RPMI7951 (cell line): ENCODE measurements around the gene WDR53. TPM values are rescaled to one million over a fixed set of nuclear protein-coding genes. Genes with fewer than 3 reads are reported as not detected.
A peak's percentile ranks its signal among the peaks of the same experiment; 100 is the strongest.
"Not testable (repeated sequence)": the region's sequence is repeated elsewhere in the genome, so short reads cannot be mapped to it uniquely, and the experiment has no call there.

Experiments used
- DNase-seq: peaks from one replicate; pipeline ENCODE4 v3.0.0-alpha.2; 2012; ENCODE audit warnings: low read depth
- total RNA-seq: library from RNA; depleted of rRNA; stranded (reverse); fragments of >200 nt; shearing (Covaris generic); gene quantifications from 2 replicates; pipeline ENCODE4 v1.2.3, GENCODE V29; 2014; rRNA removed

Gene WDR53
- total RNA-seq, 1 experiment from 2014 or later = 8.8 TPM

DNA sequence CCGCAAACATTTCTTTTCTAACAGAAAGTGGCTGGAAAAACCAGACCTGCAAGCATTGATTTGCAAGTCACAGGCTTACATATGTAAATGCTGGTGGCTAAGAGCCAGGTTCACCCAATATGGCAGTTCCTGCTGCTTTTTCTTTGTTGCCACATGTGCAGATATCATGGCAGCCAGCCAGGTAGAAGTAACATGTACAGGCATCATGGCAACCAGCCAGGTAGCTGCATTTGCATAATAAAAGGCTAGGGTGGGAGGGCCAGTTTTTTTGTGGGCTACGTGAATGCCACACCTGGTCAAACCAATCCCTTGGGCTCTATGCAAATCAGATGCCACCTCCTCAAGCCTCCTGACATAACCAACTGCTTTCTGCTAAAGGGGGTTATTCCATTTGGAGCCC lies 50.4 kb downstream of the WDR53 start:
- no peak for DNase-seq

DNA sequence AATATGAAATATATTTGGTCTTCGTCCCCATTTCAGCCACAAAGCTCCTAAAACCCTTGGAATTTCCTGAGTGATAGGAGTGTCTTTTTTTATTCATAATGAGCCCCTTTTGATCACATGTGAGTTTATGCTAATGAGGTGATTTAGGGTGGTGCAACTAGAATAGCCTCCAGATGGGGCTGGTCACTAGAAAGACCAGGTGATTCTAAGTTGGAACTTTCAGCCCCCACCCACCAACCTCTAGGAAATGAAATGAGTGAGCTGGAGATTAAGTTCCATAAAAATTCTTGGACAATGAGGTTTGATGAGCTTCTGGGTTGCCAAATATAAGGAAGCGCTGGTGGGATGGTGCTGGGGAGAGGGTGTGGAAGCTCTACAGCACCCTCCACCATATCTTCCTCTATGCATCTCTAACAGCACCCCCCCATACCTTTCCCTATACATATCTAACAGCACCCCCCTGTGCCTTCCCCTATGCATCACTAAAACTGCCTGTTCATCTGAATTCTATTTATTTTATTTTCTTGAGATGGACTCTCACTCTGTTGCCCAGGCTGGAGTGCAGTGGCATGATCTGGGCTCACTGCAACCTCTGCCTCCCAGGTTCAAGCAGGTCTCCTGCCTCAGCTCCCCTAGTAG lies 51.1 kb downstream of the WDR53 start:
- no peak for DNase-seq

DNA sequence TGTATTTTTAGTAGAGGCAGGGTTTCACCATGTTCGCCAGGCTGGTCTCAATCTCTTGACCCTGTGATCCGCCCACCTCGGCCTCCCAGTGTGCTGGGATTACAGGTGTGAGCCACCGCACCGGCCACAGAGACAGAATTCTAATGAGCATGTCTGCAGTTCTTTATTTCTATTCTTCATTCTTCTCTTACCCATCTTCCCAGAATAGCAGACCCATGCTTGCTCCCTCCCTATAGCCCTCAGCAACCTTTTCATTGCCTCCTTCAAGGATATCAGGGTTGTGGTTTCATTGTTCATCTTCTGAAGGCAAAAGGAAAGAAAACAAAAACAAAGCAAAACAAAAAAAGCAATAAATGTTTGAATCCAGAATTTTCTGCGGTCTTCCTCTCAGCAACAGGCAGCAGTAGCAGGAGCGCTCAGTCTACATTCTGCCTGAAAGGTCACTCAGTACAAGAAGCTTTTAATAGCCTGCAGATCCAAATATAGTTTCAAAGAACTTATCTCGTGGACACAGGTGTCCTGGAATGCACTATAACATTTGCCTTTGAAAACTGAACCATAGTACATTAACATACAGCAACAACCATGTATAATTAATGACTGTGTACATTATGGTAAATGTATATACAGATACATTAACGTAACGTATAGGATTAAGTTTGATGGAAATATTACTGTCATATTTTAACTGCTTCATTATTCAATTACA lies 53.3 kb downstream of the WDR53 start, which contains the start of gene SMCO1:
SMCO1 (minus strand) TSS at position 434 of the 709 bp plus-strand sequence; CDS start at position 297, 137 bp downstream.
- no peak for DNase-seq

DNA sequence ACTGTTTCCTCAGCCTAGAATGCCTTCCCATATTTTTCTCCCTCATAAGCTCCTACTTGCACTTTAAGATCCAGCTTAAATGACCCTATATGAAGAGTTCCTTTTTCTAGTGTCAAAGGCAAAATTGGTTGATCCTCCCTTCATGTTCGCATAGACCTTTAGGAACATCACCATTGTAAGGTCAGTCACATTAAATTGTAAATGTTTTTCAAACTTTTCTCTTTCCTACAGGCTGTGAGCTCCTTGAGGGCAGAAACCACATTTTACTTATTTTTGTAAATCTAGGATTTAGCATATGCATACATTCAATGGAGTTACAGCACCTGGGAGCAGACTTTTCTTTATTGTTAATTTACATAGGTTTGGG lies 54.0 kb downstream of the WDR53 start:
- DNase-seq = no peak

DNA sequence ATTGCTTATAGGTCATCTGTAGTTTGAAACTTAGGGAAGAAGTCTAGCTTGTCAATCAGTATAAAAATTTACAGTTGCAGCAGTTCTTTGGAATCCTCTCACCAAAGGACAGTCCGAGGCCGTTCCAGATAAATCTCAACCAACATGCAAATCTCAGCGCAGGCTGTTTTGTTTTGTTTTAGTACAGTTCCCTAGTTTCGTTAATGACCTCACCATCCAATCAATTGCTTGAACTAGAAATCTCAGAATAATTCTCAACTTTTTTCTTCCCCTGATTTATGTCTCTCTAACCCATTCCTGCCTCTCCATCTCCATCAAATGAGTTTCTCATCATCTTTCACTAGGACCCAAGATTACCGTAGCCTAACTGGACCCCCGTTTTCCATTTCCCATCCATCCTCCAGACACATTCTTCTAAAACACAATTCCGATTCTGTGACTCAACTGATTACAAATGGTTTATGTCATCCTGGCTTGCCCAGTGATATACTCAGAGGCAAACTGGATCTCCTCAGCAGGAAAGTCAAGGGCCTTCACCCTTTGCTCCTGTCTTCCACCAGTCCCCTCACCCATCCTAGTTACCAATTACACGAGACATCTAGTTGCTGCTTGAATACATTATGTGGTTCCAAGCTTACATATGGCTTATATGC lies 54.5 kb downstream of the WDR53 start:
- DNase-seq = peak; percentile 52

DNA sequence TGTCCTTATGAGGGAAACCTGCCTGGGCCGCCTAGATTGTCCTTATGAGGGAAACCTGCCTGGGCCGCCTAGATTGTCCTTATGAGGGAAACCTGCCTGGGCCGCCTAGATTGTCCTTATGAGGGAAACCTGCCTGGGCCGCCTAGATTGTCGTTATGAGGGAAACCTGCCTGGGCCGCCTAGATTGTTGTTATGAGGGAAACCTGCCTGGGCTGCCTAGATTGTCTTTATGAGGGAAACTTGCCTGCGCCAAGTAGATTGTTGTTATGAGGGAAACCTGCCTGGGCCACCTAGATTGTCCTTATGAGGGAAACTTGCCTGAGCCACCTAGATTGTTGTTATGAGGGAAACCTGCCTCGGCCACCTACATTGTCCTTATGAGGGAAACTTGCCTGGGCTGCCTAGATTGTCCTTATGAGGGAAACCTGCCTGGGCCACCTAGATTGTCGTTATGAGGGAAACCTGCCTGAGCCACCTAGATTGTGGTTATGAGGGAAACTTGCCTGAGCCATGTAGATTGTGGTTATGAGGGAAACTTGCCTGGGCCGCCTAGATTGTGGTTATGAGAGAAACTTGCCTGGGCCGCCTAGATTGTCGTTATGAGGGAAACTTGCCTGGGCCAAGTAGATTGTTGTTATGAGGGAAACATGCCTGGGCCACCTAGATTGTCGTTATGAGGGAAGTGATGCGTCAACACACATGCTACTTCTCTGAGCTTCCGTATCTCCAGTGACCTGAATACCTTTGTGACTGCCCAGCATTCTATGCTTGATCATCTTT lies 56.5 kb downstream of the WDR53 start:
- not testable (repeated sequence) for DNase-seq

DNA sequence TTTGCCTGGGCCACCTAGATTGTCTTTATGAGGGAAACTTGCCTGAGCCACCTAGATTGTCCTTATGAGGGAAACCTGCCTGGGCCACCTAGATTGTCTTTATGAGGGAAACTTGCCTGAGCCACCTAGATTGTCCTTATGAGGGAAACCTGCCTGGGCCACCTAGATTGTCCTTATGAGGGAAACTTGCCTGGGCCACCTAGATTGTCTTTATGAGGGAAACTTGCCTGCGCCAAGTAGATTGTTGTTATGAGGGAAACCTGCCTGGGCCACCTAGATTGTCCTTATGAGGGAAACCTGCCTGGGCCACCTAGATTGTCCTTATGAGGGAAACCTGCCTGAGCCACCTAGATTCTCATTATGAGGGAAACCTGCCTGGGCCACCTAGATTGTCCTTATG lies 57.2 kb downstream of the WDR53 start:
- DNase-seq = not testable (repeated sequence)

DNA sequence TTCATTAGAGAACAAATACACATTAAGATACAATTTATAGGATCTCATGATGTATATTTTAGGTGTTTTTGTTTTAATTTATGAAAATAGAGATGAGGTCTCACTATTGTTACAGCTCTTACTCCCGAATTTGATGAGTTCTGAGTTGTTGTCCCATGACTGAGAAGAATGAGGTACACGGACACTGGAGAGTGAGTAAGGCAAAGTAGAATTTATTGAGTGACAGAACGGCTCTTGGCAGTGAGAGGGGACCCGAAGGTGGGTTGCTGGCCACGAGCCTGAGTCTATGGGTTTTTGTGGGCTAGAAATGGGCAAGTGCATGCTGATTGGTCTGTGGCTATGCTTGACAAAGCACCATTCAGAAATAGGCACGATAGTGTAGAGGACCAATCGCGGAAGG lies 61.7 kb downstream of the WDR53 start:
- no peak for DNase-seq

DNA sequence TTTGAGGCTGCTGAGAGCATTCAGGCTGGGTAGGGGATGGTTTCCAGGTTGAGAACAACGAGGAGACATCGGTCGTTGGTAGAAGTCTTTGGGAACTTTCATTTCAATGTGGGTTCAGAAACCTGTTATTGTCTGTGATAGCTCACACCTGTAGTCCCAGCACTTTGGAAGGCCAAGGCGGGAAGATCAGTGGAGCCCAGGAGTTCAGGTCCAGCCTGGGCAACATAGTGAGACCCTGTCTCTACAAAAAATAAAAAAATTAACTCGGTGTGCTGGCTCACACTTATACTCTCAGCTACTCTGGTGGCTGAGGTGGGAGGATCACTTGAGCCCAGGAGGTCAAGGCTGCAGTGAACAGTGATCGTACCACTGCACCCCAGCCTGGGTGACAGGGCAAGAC lies 63.8 kb downstream of the WDR53 start:
- no peak for DNase-seq

Other genes starting within 250 kb of the WDR53 start
- 3.9 and 4.6 TPM in 2 replicates for gene TM4SF19, start 230.2 kb downstream of the WDR53 start, total RNA-seq
- 10.8 and 12.3 TPM in 2 replicates for gene UBXN7, start 136.1 kb downstream of the WDR53 start, total RNA-seq
- 19.9 and 20.1 TPM in 2 replicates for gene RNF168, start 64.8 kb downstream of the WDR53 start, total RNA-seq
- not detected in 2 replicates for gene SMCO1, start 53.2 kb downstream of the WDR53 start, total RNA-seq
- gene FBXO45, start 106 bp upstream of the WDR53 start, total RNA-seq = 16.6 and 21.7 TPM in 2 replicates
- 1.6 and 2.7 TPM in 2 replicates for gene NRROS, start 71.1 kb upstream of the WDR53 start, total RNA-seq
- 9.4 and 11.2 TPM in 2 replicates for gene CEP19, start 143.7 kb upstream of the WDR53 start, total RNA-seq
- 32.1 and 43.6 TPM in 2 replicates for gene PIGX, start 143.8 kb upstream of the WDR53 start, total RNA-seq
- gene PAK2, start 171.3 kb upstream of the WDR53 start, total RNA-seq = 37.7 and 45.5 TPM in 2 replicates